H9 (cell line): ENCODE data around the gene PLB1. TPM values are rescaled to one million over a fixed set of nuclear protein-coding genes. Genes with fewer than 3 reads are reported as not detected.

Source experiments
- DNase-seq: peaks from one replicate; pipeline ENCODE4 v3.0.0-alpha.2; 2017
- H2AFZ ChIP-seq: one replicate; pipeline ENCODE4 v1.6.1; 2013; ENCODE audit warnings: mild to moderate bottlenecking, low read length, control low read depth, moderate library complexity
- H2AK5ac ChIP-seq: 2 replicates; pipeline ENCODE4 v1.6.1; 2013; ENCODE audit warnings: low read length, control low read depth, mixed read lengths; ENCODE audit not compliant: insufficient read length
- H2BK120ac ChIP-seq: one replicate; pipeline ENCODE4 v1.6.1; 2013; ENCODE audit warnings: low read depth, mild to moderate bottlenecking, low read length, control low read depth, inconsistent platforms; ENCODE audit not compliant: poor library complexity, severe bottlenecking
- H2BK12ac ChIP-seq: 2 replicates; pipeline ENCODE4 v1.6.1; 2013; ENCODE audit warnings: low read length, control low read depth, mixed read lengths, low read depth; ENCODE audit not compliant: insufficient read length
- H2BK15ac ChIP-seq: 2 replicates; pipeline ENCODE4 v1.6.1; 2013; ENCODE audit warnings: low read depth, low read length, control low read depth
- H2BK20ac ChIP-seq: one replicate; pipeline ENCODE4 v1.6.1; 2013; ENCODE audit warnings: low read depth, mild to moderate bottlenecking, low read length, control low read depth, inconsistent platforms; ENCODE audit not compliant: poor library complexity, severe bottlenecking
- H2BK5ac ChIP-seq: 2 replicates; pipeline ENCODE4 v1.6.1; 2013; ENCODE audit warnings: low read length, control low read depth, mixed read lengths; ENCODE audit not compliant: insufficient read length
- H3K14ac ChIP-seq: 2 replicates; pipeline ENCODE4 v1.6.1; 2013; ENCODE audit warnings: low read length, control low read depth; ENCODE audit not compliant: insufficient read depth
- H3K18ac ChIP-seq: 2 replicates; pipeline ENCODE4 v1.6.1; 2013; ENCODE audit warnings: low read depth, mild to moderate bottlenecking, mixed read lengths, low read length, control low read depth; ENCODE audit not compliant: insufficient read length
- H3K23ac ChIP-seq: 2 replicates; pipeline ENCODE4 v1.6.1; 2013; ENCODE audit warnings: low read length, control low read depth, mixed read lengths, low read depth; ENCODE audit not compliant: insufficient read length
- H3K23me2 ChIP-seq: 2 replicates; pipeline ENCODE4 v1.6.1; 2013; ENCODE audit warnings: low read depth, mild to moderate bottlenecking, mixed read lengths, low read length, control low read depth; ENCODE audit not compliant: insufficient read length, poor library complexity, severe bottlenecking
- H3K27ac ChIP-seq: 2 replicates; pipeline ENCODE4 v1.5.1; 2013; ENCODE audit warnings: low read length, control low read depth, mixed read lengths, low read depth; ENCODE audit not compliant: insufficient read length
- H3K27me3 ChIP-seq: 2 replicates; pipeline ENCODE4 v1.6.1; 2013; ENCODE audit warnings: low read length, control low read depth, inconsistent platforms; ENCODE audit not compliant: insufficient read depth
- H3K4ac ChIP-seq: 2 replicates; pipeline ENCODE4 v1.6.1; 2013; ENCODE audit warnings: low read depth, mild to moderate bottlenecking, control low read depth, inconsistent platforms, low read length, moderate library complexity
- H3K4me1 ChIP-seq: 2 replicates; pipeline ENCODE4 v1.6.1; 2013; ENCODE audit warnings: low read length, control low read depth, inconsistent platforms; ENCODE audit not compliant: insufficient read depth
- H3K4me2 ChIP-seq: 2 replicates; pipeline ENCODE4 v1.6.1; 2013; ENCODE audit warnings: low read length, control low read depth, mixed read lengths; ENCODE audit not compliant: insufficient read length, insufficient read depth
- H3K56ac ChIP-seq: 2 replicates; pipeline ENCODE4 v1.6.1; 2013; ENCODE audit warnings: low read depth, mild to moderate bottlenecking, mixed read lengths, low read length, control low read depth; ENCODE audit not compliant: insufficient read length
- H3K79me1 ChIP-seq: 2 replicates; pipeline ENCODE4 v1.6.1; 2013; ENCODE audit warnings: low read depth, mild to moderate bottlenecking, moderate library complexity, low read length, control low read depth, inconsistent platforms; ENCODE audit not compliant: insufficient read depth, poor library complexity, severe bottlenecking
- H3K79me2 ChIP-seq: 2 replicates; pipeline ENCODE4 v1.6.1; 2013; ENCODE audit warnings: low read length, control low read depth, inconsistent platforms; ENCODE audit not compliant: insufficient read depth
- H3K9ac ChIP-seq: 2 replicates; pipeline ENCODE4 v1.6.1; 2013; ENCODE audit warnings: low read length, control low read depth, mixed read lengths; ENCODE audit not compliant: insufficient read length; ENCODE audit errors: extremely low read depth
- H3K9me3 ChIP-seq: one replicate; pipeline ENCODE4 v1.6.1; 2013; ENCODE audit warnings: low read depth, low read length, inconsistent platforms; ENCODE audit not compliant: control insufficient read depth
- H3T11ph ChIP-seq: one replicate; pipeline ENCODE4 v1.6.1; 2013; ENCODE audit warnings: mild to moderate bottlenecking, low read length, control low read depth, inconsistent platforms
- H4K20me1 ChIP-seq: one replicate; pipeline ENCODE4 v1.6.1; 2013; ENCODE audit not compliant: control insufficient read depth, insufficient read length, insufficient read depth
- H4K5ac ChIP-seq: 2 replicates; pipeline ENCODE4 v1.6.1; 2013; ENCODE audit warnings: low read depth, mild to moderate bottlenecking, mixed read lengths, low read length, control low read depth; ENCODE audit not compliant: insufficient read length
- H4K8ac ChIP-seq: replicated peaks from 2 replicates; pipeline ENCODE4 v1.6.1; 2013; ENCODE audit warnings: low read length, control low read depth, mixed read lengths, low read depth; ENCODE audit not compliant: insufficient read length
- H4K91ac ChIP-seq: 2 replicates; pipeline ENCODE4 v1.6.1; 2013; ENCODE audit warnings: low read depth, mild to moderate bottlenecking, moderate library complexity, mixed read lengths, low read length, control low read depth; ENCODE audit not compliant: insufficient read length
- H3K27ac Mint-ChIP-seq, 3 experiments: 2 replicates in 2 of 3; 3 replicates in 1 of 3; pipeline ENCODE4 v1.8.0; 2020 to 2021; ENCODE audit warnings: mixed read lengths in 3 of 3, mild to moderate bottlenecking in 1 of 3, moderate library complexity in 1 of 3
- H3K27me3 Mint-ChIP-seq: 2 replicates; pipeline ENCODE4 v1.8.0; 2021; ENCODE audit warnings: low read depth, mild to moderate bottlenecking, moderate library complexity, mixed read lengths
- H3K36me3 Mint-ChIP-seq, 3 experiments: 2 replicates in 2 of 3; 3 replicates in 1 of 3; pipeline ENCODE4 v1.8.0; 2020 to 2021; ENCODE audit warnings: low read depth in 3 of 3, mixed read lengths in 3 of 3; ENCODE audit not compliant: insufficient read depth in 1 of 3
- H3K4me1 Mint-ChIP-seq, 2 experiments: 2 replicates each; pipeline ENCODE4 v1.8.0; 2020; ENCODE audit warnings: mixed read lengths in 2 of 2
- H3K4me3 Mint-ChIP-seq, 2 experiments: 2 replicates in 1 of 2; 3 replicates in 1 of 2; pipeline ENCODE4 v1.8.0; 2020 to 2021; ENCODE audit warnings: mild to moderate bottlenecking in 2 of 2, mixed read lengths in 2 of 2, moderate library complexity in 1 of 2
- H3K9me3 Mint-ChIP-seq, 2 experiments: 2 replicates in 1 of 2; 3 replicates in 1 of 2; pipeline ENCODE4 v1.8.0; 2020; ENCODE audit warnings: mild to moderate bottlenecking in 2 of 2, mixed read lengths in 2 of 2, moderate library complexity in 1 of 2
- CTCF ChIP-seq: fragments of 200-600 bp; sonication (generic); conservative IDR thresholded peaks from 3 replicates; pipeline ENCODE4 v1.8.0; 2021; ENCODE audit warnings: antibody characterized with exemption, mild to moderate bottlenecking
- WGBS: extraction: QIAGEN DNeasy Blood & Tissue Kit; methylation state at CpG from one replicate; pipeline ENCODE4 v1.1.7; 2013; ENCODE audit warnings: missing lambda C conversion rate, low lambda C conversion rate, mixed read lengths; ENCODE audit not compliant: insufficient read length; ENCODE audit errors: extremely low coverage; 5-methylcytosine and 5-hydroxymethylcytosine counted together
- total RNA-seq: library from RNA; stranded (reverse); gene quantifications from 2 replicates; pipeline ENCODE4 v1.2.1, GENCODE V29; 2021

PLB1 gene
- total RNA-seq, 1 experiment from 2014 or later: not detected

- WGBS: no CpG with 5 or more reads among the region's 7 CpGs
- Histone ChIP-seq H3K27ac (no peak overlapping the region), H3K14ac (no peak overlapping the region), H3K79me1 (no peaks in the 10 kb centered on the region), H2BK5ac (no peak overlapping the region), H4K8ac (no peak overlapping the region), H4K20me1 (peaks cover 4% of the 10 kb centered on the region), H2BK20ac (no peak overlapping the region), H3K79me2 (no peaks in the 10 kb centered on the region), H3K9ac (no peak overlapping the region), H3K56ac (no peak overlapping the region), H3K27me3 (no peaks in the 10 kb centered on the region), H4K91ac (no peak overlapping the region), H3K4me2 (no peak overlapping the region), H4K5ac (no peak overlapping the region), H3K4ac (no peak overlapping the region), H2BK15ac (no peak overlapping the region), H3K9me3 (no peaks in the 10 kb centered on the region), H3K23me2 (no peaks in the 10 kb centered on the region), H3K18ac (no peak overlapping the region), H3K23ac (no peak overlapping the region), H2AFZ (no peak overlapping the region), H3K4me1 (no peaks in the 10 kb centered on the region), H2BK12ac (no peak overlapping the region), H2BK120ac (no peak overlapping the region), H3T11ph (no peak overlapping the region), H2AK5ac (no peak overlapping the region)
- Mint-ChIP-seq H3K4me1 (peaks cover 7% of the 10 kb centered on the region in 2 experiments; a peak in 3 of 4 replicates), H3K36me3 (no peaks in the 10 kb centered on the region), H3K9me3 (no peaks in the 10 kb centered on the region; a peak in 2 of 5 replicates), H3K27ac (no peak overlapping the region), H3K4me3 (no peak overlapping the region), H3K27me3 (peaks cover 3% of the 10 kb centered on the region; the same call in 1 of the 2 replicates)
- TF ChIP-seq CTCF: no peak
- no peak for DNase-seq
Measured at GRCh38 chr2:28490558-28490957, 5.3 kb upstream of the PLB1 start.
